Prostate gland (tissue), 2 donors: ENCODE measurements around the gene FGF3.

Experiments
- CTCF ChIP-seq, 4 experiments: fragments of 200-600 bp in 2 of 4; fragments of 450-650 bp in 2 of 4; sonication (generic) in 2 of 4; IDR thresholded peaks; 1 replicate in 3 of 4; 2 replicates in 1 of 4; pipeline ENCODE4 v1.5.1; 2016 to 2019; ENCODE audit warnings: antibody characterized with exemption in 4 of 4, mild to moderate bottlenecking in 2 of 4, moderate library complexity in 2 of 4
- POLR2A ChIP-seq: fragments of 450-650 bp; IDR thresholded peaks from one replicate; pipeline ENCODE4 v1.6.1; 2016; ENCODE audit warnings: antibody characterized with exemption, mild to moderate bottlenecking

- TF ChIP-seq CTCF (IDR thresholded peaks at IDR 0.05) (no peak), POLR2A (no peak)
These were observed 53.7 kb downstream of the FGF3 start for GRCh38 chr11:69765498-69765995.
